Skin of body (tissue), 2 donors: ENCODE results near the gene CATSPERB. TPM values are rescaled to one million over a fixed set of nuclear protein-coding genes. Genes with fewer than 3 reads are reported as not detected.

Experiments
- small RNA-seq: library from RNA; depleted of rRNA; stranded (forward); fragments of <200 nt; gene quantifications from one replicate; pipeline ENCODE3, GENCODE V24; 2014; ENCODE audit warnings: low replicate concordance
- total RNA-seq: library from RNA; depleted of rRNA; stranded (reverse); fragments of >200 nt; gene quantifications from one replicate; pipeline ENCODE4 v1.2.3, GENCODE V29; 2014

CATSPERB gene
- total RNA-seq, 1 donor from 2014 or later = 0.89 TPM

Small RNA genes within 50 kb of the gene (small RNA-seq; reads per million reads assigned to genes)
- gene AL133373.1 = not detected
- gene POLR3GP1 = not detected
- gene RF00012 = not detected

Other genes starting within 250 kb of the CATSPERB start
- 82.0 TPM for gene PPP4R3A, start 221.8 kb downstream of the CATSPERB start, total RNA-seq
- gene TC2N, start 135.4 kb upstream of the CATSPERB start, total RNA-seq = 20.2 TPM
- 46.5 TPM for gene FBLN5, start 215.6 kb upstream of the CATSPERB start, total RNA-seq